Measurements from ENCODE around the gene MSL2.
"Not testable (repeated sequence)": the region's sequence is repeated elsewhere in the genome, so short reads cannot be mapped to it uniquely, and the experiment has no call there.

MSL2 gene

GRCh38 chr3:136196064-136196400, at the start of gene MSL2:
TSS of gene MSL2 (minus strand) at chr3:136196335. CDS start at chr3:136195113, 1,222 bp downstream.
- no peak for DNase-seq

- DNase-seq, result no peak
Observed at GRCh38 chr3:136245691-136246090, 49.6 kb upstream of the MSL2 start.

- DNase-seq, result no peak
Observed at GRCh38 chr3:136239094-136239493, 43.0 kb upstream of the MSL2 start.

GRCh38 chr3:136237961-136238649, 42.0 kb upstream of the MSL2 start:
- no peak for DNase-seq

GRCh38 chr3:136237103-136237502, 41.0 kb upstream of the MSL2 start:
- DNase-seq, result no peak

- DNase-seq, result no peak
Observed at GRCh38 chr3:136236109-136236508, 40.0 kb upstream of the MSL2 start.

- DNase-seq, result no peak
Observed at GRCh38 chr3:136235545-136235944, 39.4 kb upstream of the MSL2 start.

- DNase-seq, result no peak
Observed at GRCh38 chr3:136232413-136232812, 36.3 kb upstream of the MSL2 start.

GRCh38 chr3:136222746-136223145, 26.6 kb upstream of the MSL2 start:
- not testable (repeated sequence) for DNase-seq

GRCh38 chr3:136211547-136211946, 15.4 kb upstream of the MSL2 start:
- DNase-seq, result no peak

GRCh38 chr3:136209921-136210320, 13.8 kb upstream of the MSL2 start:
- DNase-seq, result no peak

- no peak for DNase-seq
Observed at GRCh38 chr3:136207489-136208115, 11.5 kb upstream of the MSL2 start.

GRCh38 chr3:136199219-136199618, 3.1 kb upstream of the MSL2 start:
- not testable (repeated sequence) for DNase-seq

GRCh38 chr3:136198462-136199078, 2.4 kb upstream of the MSL2 start:
- DNase-seq, result not testable (repeated sequence)

- DNase-seq, result no peak
Observed at GRCh38 chr3:136197159-136197793, 1.1 kb upstream of the MSL2 start.

- DNase-seq, result peak; percentile 98 to 99
Observed at GRCh38 chr3:136196401-136197158, 445 bp upstream of the MSL2 start.

- DNase-seq, result peak; percentile 45 to 56
Observed at GRCh38 chr3:136195258-136196063, 674 bp downstream of the MSL2 start.

GRCh38 chr3:136194409-136195257, 1.5 kb downstream of the MSL2 start:
- no peak for DNase-seq

- no peak for DNase-seq
Observed at GRCh38 chr3:136193278-136194054, 2.7 kb downstream of the MSL2 start.

- no peak for DNase-seq
Observed at GRCh38 chr3:136192831-136193230, 3.3 kb downstream of the MSL2 start.

Data from SHP77 (cell line).